ENCODE data around the gene PHKG1.
"Not testable (repeated sequence)": the region's sequence is repeated elsewhere in the genome, so short reads cannot be mapped to it uniquely, and the experiment has no call there.

The PHKG1 gene

DNA sequence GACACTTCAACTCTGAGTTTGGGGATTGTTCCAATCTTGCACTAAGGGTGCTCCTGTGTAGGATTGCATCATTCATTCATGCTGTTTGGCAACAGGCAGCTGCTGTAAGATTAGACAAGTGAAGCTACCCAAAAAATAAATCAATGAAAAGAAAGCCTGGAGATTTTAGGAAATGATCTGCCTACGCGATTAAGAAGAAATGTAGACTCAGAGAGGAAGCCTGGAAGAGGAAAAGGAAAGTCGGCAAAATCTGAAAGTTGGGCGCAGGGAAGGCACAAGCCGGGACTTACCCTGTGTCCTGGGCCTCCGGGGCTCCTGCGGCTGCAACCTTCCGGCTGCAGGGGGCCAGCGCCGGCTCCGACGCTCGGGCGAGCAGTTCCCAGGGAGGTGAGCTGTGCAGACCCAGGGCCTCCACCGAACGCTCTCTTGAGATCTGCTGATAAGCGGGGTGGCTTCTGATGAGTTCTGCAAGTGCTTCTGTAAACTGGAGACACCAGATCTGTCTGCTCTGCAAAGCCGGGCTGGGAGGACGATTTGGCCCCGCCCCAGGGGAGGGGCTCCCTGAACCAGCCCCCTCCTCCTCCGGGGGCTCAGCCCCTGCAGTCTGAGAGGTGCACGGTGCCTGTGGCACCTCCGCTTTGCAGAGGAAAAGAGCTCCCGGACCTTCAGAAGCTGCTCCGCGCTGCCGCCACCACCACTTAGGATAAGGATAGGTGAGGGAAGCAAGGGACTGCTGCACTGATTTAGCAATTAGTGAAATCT, 58.9 kb downstream of the PHKG1 start:
- H3K27ac ChIP-seq = peak overlapping the region; percentile 82
- H3K4me3 ChIP-seq = peak overlapping the region; percentile 81
- no peak for DNase-seq (ENCODE audit: low read depth, low spot score)
- H3K9ac ChIP-seq (ENCODE audit: insufficient read length) = peak overlapping the region; percentile 67
- TF ChIP-seq FOXP2 (optimal IDR thresholded peaks at IDR 0.05; ENCODE audit: control extremely low read depth, extremely low read length, insufficient read depth) = no peak
- TF ChIP-seq POLR2AphosphoS5 (IDR thresholded peaks at IDR 0.05; ENCODE audit: borderline replicate concordance, low read depth, low read length) = peak; percentile 95
- H3K9me3 ChIP-seq (ENCODE audit: low read depth, low read length) = no peaks in the 10 kb centered on the region
- peaks cover 31% of the 10 kb centered on the region for H3K36me3 ChIP-seq (ENCODE audit: insufficient read depth, low read length)

DNA sequence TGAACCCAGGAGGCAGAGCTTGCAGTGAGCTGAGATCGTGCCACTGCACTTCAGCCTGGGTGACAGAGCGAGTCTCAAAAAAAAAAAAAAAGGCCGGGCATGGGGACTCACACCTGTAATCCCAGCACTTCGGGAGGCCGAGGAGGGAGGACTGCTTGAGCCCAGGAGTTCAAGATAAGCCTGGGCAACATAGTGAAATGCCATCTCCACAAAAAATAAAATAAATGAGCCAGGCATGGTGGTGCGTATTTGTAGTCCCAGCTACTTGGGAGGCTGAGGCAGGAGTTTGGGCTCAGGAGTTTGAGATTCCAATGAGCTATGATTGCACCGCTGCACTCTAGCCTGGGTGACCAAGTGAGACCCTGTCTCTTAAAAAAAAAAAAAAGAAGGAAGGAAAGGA, 60.2 kb downstream of the PHKG1 start:
- not testable (repeated sequence) for DNase-seq (ENCODE audit: low read depth, low spot score); H3K27ac ChIP-seq; H3K9me3 ChIP-seq (ENCODE audit: low read depth, low read length)
- Histone ChIP-seq H3K4me3 (peak overlapping the region; percentile 81), H3K9ac (ENCODE audit: insufficient read length) (peak overlapping the region; percentile 67), H3K36me3 (ENCODE audit: insufficient read depth, low read length) (peaks cover 44% of the 10 kb centered on the region)

DNA sequence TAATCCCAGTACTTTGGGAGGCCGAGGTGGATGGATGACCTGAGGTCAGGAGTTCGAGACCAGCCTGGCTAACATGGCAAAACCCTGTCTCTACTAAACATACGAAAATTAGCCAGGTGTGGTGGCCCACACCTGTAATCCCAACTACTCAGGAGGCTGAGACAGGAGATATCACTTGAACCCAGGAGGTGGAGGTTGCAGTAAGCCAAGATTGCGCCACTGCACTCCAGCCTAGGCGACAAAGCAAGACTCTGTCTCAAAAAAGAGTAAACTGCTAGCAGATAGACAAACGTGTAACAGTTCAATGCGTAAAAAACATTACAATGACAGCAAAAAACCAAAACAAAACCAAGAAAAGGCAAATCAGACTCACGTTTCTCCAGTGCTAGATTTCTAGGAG, 61.2 kb downstream of the PHKG1 start:
- not testable (repeated sequence) for H3K9ac ChIP-seq (ENCODE audit: insufficient read length)

GRCh38 chr7:56030340-56030739, 62.4 kb downstream of the PHKG1 start:
- Histone ChIP-seq H3K4me3 (no peak overlapping the region), H3K9me3 (ENCODE audit: low read depth, low read length) (no peaks in the 10 kb centered on the region), H3K27ac (no peak overlapping the region), H3K9ac (ENCODE audit: insufficient read length) (no peak overlapping the region), H3K36me3 (ENCODE audit: insufficient read depth, low read length) (peaks cover 65% of the 10 kb centered on the region)
- TF ChIP-seq POLR2AphosphoS5 (IDR thresholded peaks at IDR 0.05; ENCODE audit: borderline replicate concordance, low read depth, low read length) (no peak), EZH2 (IDR thresholded peaks at IDR 0.05) (no peak), FOXP2 (optimal IDR thresholded peaks at IDR 0.05; ENCODE audit: control extremely low read depth, extremely low read length, insufficient read depth) (no peak)
- DNase-seq (ENCODE audit: low read depth, low spot score) = no peak

More for the DNA sequence above, 61.2 kb downstream of the PHKG1 start:
- H3K36me3 ChIP-seq (ENCODE audit: insufficient read depth, low read length) = peaks cover 54% of the 10 kb centered on the region
- not testable (repeated sequence) for H3K27ac ChIP-seq; DNase-seq (ENCODE audit: low read depth, low spot score); H3K9me3 ChIP-seq (ENCODE audit: low read depth, low read length)
- peak overlapping the region; percentile 81; the same call in 1 of the 2 replicates for H3K4me3 ChIP-seq

All from SK-N-MC (cell line).